Mucosa of stomach (tissue), 1 donor: ENCODE measurements around the gene SMCR8.
"Not testable (repeated sequence)": the region's sequence is repeated elsewhere in the genome, so short reads cannot be mapped to it uniquely, and the experiment has no call there.

Experiments used
- H3K27me3 ChIP-seq: one replicate; pipeline ENCODE4 v1.7.0; 2013; ENCODE audit warnings: mild to moderate bottlenecking, low read length; ENCODE audit not compliant: control insufficient read depth, insufficient read depth
- H3K36me3 ChIP-seq: one replicate; pipeline ENCODE4 v1.7.0; 2013; ENCODE audit warnings: low read length; ENCODE audit not compliant: control insufficient read depth, insufficient read depth
- H3K4me1 ChIP-seq: one replicate; pipeline ENCODE4 v1.7.0; 2013; ENCODE audit warnings: mild to moderate bottlenecking, low read length; ENCODE audit not compliant: control insufficient read depth, insufficient read depth
- H3K4me3 ChIP-seq: one replicate; pipeline ENCODE4 v1.7.0; 2013; ENCODE audit warnings: low read length
- H3K9ac ChIP-seq: one replicate; pipeline ENCODE4 v1.7.0; 2013; ENCODE audit warnings: mild to moderate bottlenecking, low read length, moderate library complexity
- H3K9me3 ChIP-seq: one replicate; pipeline ENCODE4 v1.7.0; 2013; ENCODE audit warnings: mild to moderate bottlenecking, low read length, moderate library complexity; ENCODE audit not compliant: control insufficient read depth
- donor health status: Pancreatic carcinoma.

SMCR8 gene

GRCh38 chr17:18368946-18369345, 53.9 kb downstream of the SMCR8 start:
- no peaks in the 10 kb centered on the region for H3K9me3 ChIP-seq
- no peak overlapping the region for H3K4me3 ChIP-seq
- no peak overlapping the region for H3K9ac ChIP-seq
- H3K4me1 ChIP-seq = no peaks in the 10 kb centered on the region
- no peaks in the 10 kb centered on the region for H3K36me3 ChIP-seq
- no peaks in the 10 kb centered on the region for H3K27me3 ChIP-seq

- Histone ChIP-seq H3K4me1 (no peaks in the 10 kb centered on the region), H3K9ac (no peak overlapping the region), H3K4me3 (no peak overlapping the region), H3K27me3 (no peaks in the 10 kb centered on the region), H3K36me3 (no peaks in the 10 kb centered on the region), H3K9me3 (no peaks in the 10 kb centered on the region)
Measured at GRCh38 chr17:18370761-18371160, 55.7 kb downstream of the SMCR8 start.

GRCh38 chr17:18371455-18371854, 56.4 kb downstream of the SMCR8 start:
- Histone ChIP-seq H3K4me1 (no peaks in the 10 kb centered on the region), H3K9me3 (no peaks in the 10 kb centered on the region), H3K4me3 (no peak overlapping the region), H3K36me3 (no peaks in the 10 kb centered on the region), H3K27me3 (no peaks in the 10 kb centered on the region), H3K9ac (no peak overlapping the region)

DNA sequence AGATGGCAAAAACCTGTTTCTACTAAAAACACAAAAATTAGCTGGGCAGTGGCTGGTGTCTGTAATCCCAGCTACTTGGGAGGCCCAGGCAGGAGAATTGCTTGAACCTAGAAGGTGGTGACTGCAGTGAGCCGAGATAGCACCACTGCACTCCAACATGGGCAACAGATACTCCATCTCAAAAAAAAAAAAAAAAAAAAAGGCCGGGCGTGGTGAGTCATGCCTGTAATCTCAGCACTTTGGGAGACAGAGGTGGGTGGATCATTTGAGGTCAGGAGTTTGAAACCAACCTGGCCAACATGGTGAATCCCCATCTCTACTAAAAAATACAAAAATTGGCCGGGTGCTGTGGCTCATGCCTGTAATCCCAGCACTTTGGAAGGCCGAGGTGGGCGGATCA, 58.1 kb downstream of the SMCR8 start:
- not testable (repeated sequence) for H3K9ac ChIP-seq, H3K4me3 ChIP-seq, H3K9me3 ChIP-seq, H3K27me3 ChIP-seq, H3K36me3 ChIP-seq
- H3K4me1 ChIP-seq = peaks cover 13% of the 10 kb centered on the region

GRCh38 chr17:18374216-18374615, 59.1 kb downstream of the SMCR8 start:
- Histone ChIP-seq H3K4me3 (no peak overlapping the region), H3K27me3 (no peaks in the 10 kb centered on the region), H3K36me3 (no peaks in the 10 kb centered on the region), H3K9me3 (no peaks in the 10 kb centered on the region), H3K4me1 (peaks cover 19% of the 10 kb centered on the region), H3K9ac (no peak overlapping the region)
